Measurements from ENCODE around the gene SMAD2.

DNA sequence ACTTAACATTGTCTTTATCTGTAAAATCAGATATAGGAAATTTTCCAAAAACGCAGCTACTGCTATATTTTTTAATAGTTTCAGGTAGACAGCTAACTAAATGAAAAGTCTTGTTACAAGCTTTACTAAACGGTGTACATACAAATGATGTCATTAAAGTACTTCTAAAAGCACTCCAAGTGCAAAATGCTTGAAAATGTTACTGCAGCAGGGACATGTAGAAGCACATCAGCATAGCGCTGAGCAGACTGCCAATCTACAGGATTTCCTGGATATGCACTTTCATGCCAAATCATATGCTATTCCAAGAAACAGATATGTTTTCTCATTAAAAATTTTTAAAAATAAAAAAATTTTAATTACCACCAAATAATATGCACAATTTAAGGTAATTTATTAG is 61.7 kb downstream of the SMAD2 start:
- TF ChIP-seq, protein P1, sequence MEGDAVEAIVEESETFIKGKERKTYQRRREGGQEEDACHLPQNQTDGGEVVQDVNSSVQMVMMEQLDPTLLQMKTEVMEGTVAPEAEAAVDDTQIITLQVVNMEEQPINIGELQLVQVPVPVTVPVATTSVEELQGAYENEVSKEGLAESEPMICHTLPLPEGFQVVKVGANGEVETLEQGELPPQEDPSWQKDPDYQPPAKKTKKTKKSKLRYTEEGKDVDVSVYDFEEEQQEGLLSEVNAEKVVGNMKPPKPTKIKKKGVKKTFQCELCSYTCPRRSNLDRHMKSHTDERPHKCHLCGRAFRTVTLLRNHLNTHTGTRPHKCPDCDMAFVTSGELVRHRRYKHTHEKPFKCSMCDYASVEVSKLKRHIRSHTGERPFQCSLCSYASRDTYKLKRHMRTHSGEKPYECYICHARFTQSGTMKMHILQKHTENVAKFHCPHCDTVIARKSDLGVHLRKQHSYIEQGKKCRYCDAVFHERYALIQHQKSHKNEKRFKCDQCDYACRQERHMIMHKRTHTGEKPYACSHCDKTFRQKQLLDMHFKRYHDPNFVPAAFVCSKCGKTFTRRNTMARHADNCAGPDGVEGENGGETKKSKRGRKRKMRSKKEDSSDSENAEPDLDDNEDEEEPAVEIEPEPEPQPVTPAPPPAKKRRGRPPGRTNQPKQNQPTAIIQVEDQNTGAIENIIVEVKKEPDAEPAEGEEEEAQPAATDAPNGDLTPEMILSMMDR (IDR thresholded peaks at IDR 0.05) = no peak
- no peak for TF ChIP-seq POLR2A (IDR thresholded peaks at IDR 0.05)

Measured in thyroid gland (tissue), 4 donors.